Memory B cell (primary cell): Measurements from ENCODE around the gene SH3RF1.
A peak's percentile ranks its signal among the peaks of the same experiment; 100 is the strongest.
"Not testable (repeated sequence)": the region's sequence is repeated elsewhere in the genome, so short reads cannot be mapped to it uniquely, and the experiment has no call there.

Source experiments
- ATAC-seq: fragments of 150-1000 bp; cut with Tn5 transposase; 2 replicates; pipeline ENCODE4 v1.10.0; 2021; ENCODE audit warnings: low read depth, mild to moderate bottlenecking, moderate library complexity
- DNase-seq, 2 donors: peaks; one replicate each; pipeline ENCODE4 v3.0.0; 2022; ENCODE audit warnings: low spot score in 2 of 2
- H3K27ac Mint-ChIP-seq: one replicate; pipeline ENCODE4 v1.8.0; 2022; ENCODE audit warnings: mild to moderate bottlenecking, moderate library complexity, mixed read lengths
- H3K27me3 Mint-ChIP-seq: one replicate; pipeline ENCODE4 v1.8.0; 2022; ENCODE audit warnings: mixed read lengths
- H3K36me3 Mint-ChIP-seq: one replicate; pipeline ENCODE4 v1.8.0; 2022; ENCODE audit warnings: mild to moderate bottlenecking, mixed read lengths
- H3K4me1 Mint-ChIP-seq: one replicate; pipeline ENCODE4 v1.8.0; 2022; ENCODE audit warnings: mixed read lengths
- H3K4me3 Mint-ChIP-seq: one replicate; pipeline ENCODE4 v1.8.0; 2022; ENCODE audit warnings: mild to moderate bottlenecking, moderate library complexity, mixed read lengths
- H3K9me3 Mint-ChIP-seq: one replicate; pipeline ENCODE4 v1.8.0; 2022; ENCODE audit warnings: mixed read lengths

Gene SH3RF1

DNA sequence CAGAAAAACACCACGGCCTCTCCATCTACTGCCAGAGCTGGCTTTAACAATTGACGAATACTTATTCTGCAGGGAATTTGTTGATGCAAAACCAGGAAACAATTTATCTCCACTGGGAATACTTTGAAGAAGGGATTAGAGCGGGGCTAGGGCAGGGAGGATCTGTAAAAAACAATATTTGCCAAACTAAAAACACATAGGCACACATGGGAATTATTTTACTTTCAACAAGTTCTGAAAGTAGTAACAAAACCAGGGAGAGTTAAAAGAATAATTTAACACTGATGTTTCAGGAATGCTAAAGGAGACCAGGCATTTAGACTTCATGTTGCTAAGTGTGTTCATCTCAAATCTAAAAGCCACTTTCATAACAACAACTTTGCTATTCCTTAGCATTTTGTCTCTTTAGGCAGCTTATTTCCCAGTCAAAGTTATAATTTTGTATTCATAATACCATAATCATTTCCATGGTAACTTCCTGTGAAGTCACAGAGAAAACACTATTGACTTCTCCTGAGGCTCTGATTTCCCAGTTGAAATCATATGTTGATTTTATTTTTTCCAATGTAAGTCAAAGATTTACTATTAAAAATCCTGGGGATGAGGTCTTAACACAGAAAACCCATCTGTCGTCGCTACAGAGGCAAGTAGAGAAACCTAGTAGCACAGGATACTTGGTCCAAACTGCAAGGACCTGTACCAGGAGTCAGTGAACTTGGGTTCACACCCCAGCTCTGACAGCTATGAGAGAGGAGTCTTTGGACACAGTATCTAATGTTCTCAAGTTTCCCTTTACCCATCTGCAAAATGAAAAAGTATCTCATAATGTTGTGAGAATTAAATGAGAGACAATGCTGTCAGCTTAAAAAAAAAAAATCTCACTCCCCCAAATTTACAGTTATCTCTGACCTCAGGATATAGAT is 69.3 kb downstream of the SH3RF1 start:
- H3K27me3 Mint-ChIP-seq: no peaks in the 10 kb centered on the region
- H3K4me3 Mint-ChIP-seq: no peak overlapping the region
- H3K4me1 Mint-ChIP-seq: peaks cover 3% of the 10 kb centered on the region
- no peaks in the 10 kb centered on the region for H3K9me3 Mint-ChIP-seq
- H3K27ac Mint-ChIP-seq: peak overlapping the region; percentile 45
- H3K36me3 Mint-ChIP-seq: no peaks in the 10 kb centered on the region
- ATAC-seq (no peak), DNase-seq (no peak)

DNA sequence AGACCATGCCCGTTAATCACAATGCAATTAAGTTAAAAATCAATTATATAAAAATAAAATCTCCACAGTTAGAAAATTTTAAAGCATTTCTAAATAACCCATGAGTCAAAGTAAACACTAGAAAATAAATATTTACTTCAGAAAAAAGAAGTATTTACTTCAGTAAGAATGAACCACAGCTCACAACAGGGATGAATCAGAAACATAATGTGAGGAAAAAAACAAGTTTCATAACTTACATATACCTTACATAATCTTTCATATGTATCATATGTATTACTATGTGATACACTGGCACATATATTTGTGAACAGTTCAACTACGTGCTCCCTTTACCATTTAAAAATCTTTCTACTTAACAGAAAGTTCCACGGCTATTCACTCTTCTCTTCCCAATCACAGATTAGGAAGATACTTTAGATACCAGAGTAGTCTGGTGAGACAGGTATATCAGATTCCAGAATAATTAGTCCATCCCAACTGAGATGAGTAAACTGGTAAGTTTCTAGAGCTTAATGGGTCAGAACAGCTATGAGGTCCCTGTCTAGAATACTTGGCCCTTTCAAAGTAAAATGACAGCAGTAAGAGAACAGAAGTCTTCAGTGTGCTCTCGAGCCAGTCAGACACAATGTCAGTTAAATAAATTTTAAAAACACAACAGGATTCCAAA is 70.3 kb downstream of the SH3RF1 start:
- H3K4me3 Mint-ChIP-seq: no peak overlapping the region
- peaks cover 2% of the 10 kb centered on the region for H3K9me3 Mint-ChIP-seq
- H3K4me1 Mint-ChIP-seq: peaks cover 3% of the 10 kb centered on the region
- no peak overlapping the region for H3K27ac Mint-ChIP-seq
- no peak for DNase-seq
- no peaks in the 10 kb centered on the region for H3K27me3 Mint-ChIP-seq
- H3K36me3 Mint-ChIP-seq: peaks cover 2% of the 10 kb centered on the region
- ATAC-seq: no peak

DNA sequence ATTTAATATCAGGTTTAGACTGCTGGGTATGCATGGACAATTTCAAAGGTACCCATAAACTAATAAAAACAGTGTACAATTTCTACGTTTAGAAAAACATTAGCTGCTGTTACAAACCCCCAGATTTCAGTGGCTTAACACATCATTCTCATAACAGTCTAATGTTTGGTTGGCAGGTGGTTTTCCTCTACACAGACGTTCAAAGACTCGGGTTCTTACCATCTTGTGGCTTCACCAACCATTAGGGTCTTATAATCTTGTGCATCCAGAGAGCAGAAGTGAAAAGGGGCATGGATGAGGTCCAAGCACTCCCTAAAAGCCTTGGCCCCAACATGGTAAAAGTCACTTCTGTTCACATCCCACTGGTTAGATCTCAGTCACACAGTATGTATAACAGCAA is 71.6 kb downstream of the SH3RF1 start:
- Mint-ChIP-seq H3K36me3 (peaks cover 2% of the 10 kb centered on the region), H3K4me1 (peaks cover 3% of the 10 kb centered on the region), H3K9me3 (peaks cover 4% of the 10 kb centered on the region), H3K27ac (no peak overlapping the region), H3K27me3 (no peaks in the 10 kb centered on the region), H3K4me3 (no peak overlapping the region)
- ATAC-seq: no peak
- no peak for DNase-seq

GRCh38 chr4:169198167-169198566 is 72.6 kb downstream of the SH3RF1 start:
- no peak for DNase-seq
- H3K36me3 Mint-ChIP-seq: peaks cover 2% of the 10 kb centered on the region
- no peak overlapping the region for H3K4me3 Mint-ChIP-seq
- no peak overlapping the region for H3K27ac Mint-ChIP-seq
- ATAC-seq: no peak
- H3K9me3 Mint-ChIP-seq: peaks cover 4% of the 10 kb centered on the region
- no peaks in the 10 kb centered on the region for H3K27me3 Mint-ChIP-seq
- H3K4me1 Mint-ChIP-seq: peaks cover 3% of the 10 kb centered on the region

- not testable (repeated sequence) for H3K4me3 Mint-ChIP-seq, ATAC-seq, H3K36me3 Mint-ChIP-seq
Observed at GRCh38 chr4:169197206-169197605, 73.5 kb downstream of the SH3RF1 start.

GRCh38 chr4:169195032-169195431 is 75.7 kb downstream of the SH3RF1 start:
- no peak for DNase-seq
- Mint-ChIP-seq H3K4me3 (no peak overlapping the region), H3K4me1 (peaks cover 6% of the 10 kb centered on the region), H3K9me3 (peaks cover 4% of the 10 kb centered on the region), H3K27ac (no peak overlapping the region), H3K36me3 (peaks cover 2% of the 10 kb centered on the region), H3K27me3 (no peaks in the 10 kb centered on the region)
- ATAC-seq: no peak

More at GRCh38 chr4:169197206-169197605, 73.5 kb downstream of the SH3RF1 start:
- H3K27me3 Mint-ChIP-seq, H3K27ac Mint-ChIP-seq, H3K4me1 Mint-ChIP-seq, DNase-seq, H3K9me3 Mint-ChIP-seq: not testable (repeated sequence)

GRCh38 chr4:169189968-169190367 is 80.8 kb downstream of the SH3RF1 start:
- H3K36me3 Mint-ChIP-seq, DNase-seq: not testable (repeated sequence)
- H3K27ac Mint-ChIP-seq: peak overlapping the region; percentile 75

DNA sequence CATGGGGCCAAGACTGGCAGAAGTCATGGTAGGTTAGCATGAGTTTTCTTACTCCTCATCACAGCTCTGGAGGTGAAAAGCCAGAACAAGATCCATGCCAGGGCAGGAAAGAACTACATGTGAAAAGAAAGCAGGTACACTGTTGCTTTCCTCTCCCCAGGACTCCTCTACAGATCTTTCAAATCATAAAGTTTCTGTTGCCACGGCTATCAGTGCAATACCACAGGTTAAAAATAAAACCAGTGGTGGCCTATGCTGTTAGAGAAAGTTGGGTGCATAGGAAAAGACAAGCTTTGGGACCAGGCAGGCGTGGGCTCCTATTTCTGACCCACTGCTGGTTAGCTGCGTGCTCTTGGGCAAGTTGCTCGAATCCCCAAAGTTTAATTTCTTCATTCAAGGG is 81.4 kb downstream of the SH3RF1 start:
- Mint-ChIP-seq H3K36me3 (no peaks in the 10 kb centered on the region), H3K27me3 (no peaks in the 10 kb centered on the region), H3K4me3 (peak overlapping the region; percentile 60), H3K27ac (peak overlapping the region; percentile 75), H3K4me1 (peaks cover 16% of the 10 kb centered on the region), H3K9me3 (no peaks in the 10 kb centered on the region)
- DNase-seq: no peak
- ATAC-seq: peak; percentile 24

More at GRCh38 chr4:169189968-169190367, 80.8 kb downstream of the SH3RF1 start:
- not testable (repeated sequence) for ATAC-seq, H3K27me3 Mint-ChIP-seq, H3K9me3 Mint-ChIP-seq
- Mint-ChIP-seq H3K4me1 (peaks cover 16% of the 10 kb centered on the region), H3K4me3 (peak overlapping the region; percentile 66)

- DNase-seq (no peak), ATAC-seq (no peak)
- Mint-ChIP-seq H3K9me3 (no peaks in the 10 kb centered on the region), H3K27ac (no peak overlapping the region), H3K4me1 (peaks cover 16% of the 10 kb centered on the region), H3K36me3 (no peaks in the 10 kb centered on the region), H3K4me3 (no peak overlapping the region), H3K27me3 (no peaks in the 10 kb centered on the region)
Observed at GRCh38 chr4:169188204-169188603, 82.6 kb downstream of the SH3RF1 start.

GRCh38 chr4:169185133-169185956 is 85.4 kb downstream of the SH3RF1 start:
- H3K4me1 Mint-ChIP-seq: peaks cover 17% of the 10 kb centered on the region
- no peaks in the 10 kb centered on the region for H3K27me3 Mint-ChIP-seq
- H3K9me3 Mint-ChIP-seq: no peaks in the 10 kb centered on the region
- H3K27ac Mint-ChIP-seq: no peak overlapping the region
- H3K36me3 Mint-ChIP-seq: no peaks in the 10 kb centered on the region
- no peak for ATAC-seq
- H3K4me3 Mint-ChIP-seq: no peak overlapping the region
- no peak for DNase-seq

DNA sequence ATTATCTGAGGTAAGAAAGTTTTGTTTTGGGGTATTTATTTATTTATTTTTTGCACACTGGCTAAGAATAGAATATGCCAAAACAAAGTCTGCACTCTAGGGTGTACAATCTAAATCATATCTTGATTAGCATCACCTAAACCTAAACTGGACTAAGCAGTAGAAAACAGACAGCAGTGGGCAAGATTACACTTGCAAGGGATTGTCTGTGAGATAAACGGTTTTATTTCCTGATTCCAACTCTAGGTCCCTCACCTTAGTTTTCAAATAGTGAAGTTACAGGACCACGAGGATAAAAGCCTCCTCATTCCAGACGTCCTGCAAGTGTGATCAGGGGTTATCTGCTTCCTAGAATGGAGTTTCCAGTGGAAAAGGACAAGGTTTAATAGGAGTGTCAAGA is 86.1 kb downstream of the SH3RF1 start:
- no peak for DNase-seq
- ATAC-seq: no peak
- Mint-ChIP-seq H3K27me3 (no peaks in the 10 kb centered on the region), H3K9me3 (no peaks in the 10 kb centered on the region), H3K4me3 (no peak overlapping the region), H3K36me3 (no peaks in the 10 kb centered on the region), H3K4me1 (peaks cover 12% of the 10 kb centered on the region), H3K27ac (no peak overlapping the region)

- Mint-ChIP-seq H3K4me3 (no peak overlapping the region), H3K9me3 (no peaks in the 10 kb centered on the region), H3K27me3 (no peaks in the 10 kb centered on the region), H3K4me1 (peaks cover 12% of the 10 kb centered on the region), H3K36me3 (no peaks in the 10 kb centered on the region), H3K27ac (no peak overlapping the region)
- no peak for DNase-seq
- no peak for ATAC-seq
Observed at GRCh38 chr4:169184236-169184635, 86.5 kb downstream of the SH3RF1 start.

GRCh38 chr4:169183581-169183980 is 87.2 kb downstream of the SH3RF1 start:
- H3K27ac Mint-ChIP-seq: no peak overlapping the region
- H3K4me3 Mint-ChIP-seq: no peak overlapping the region
- ATAC-seq: no peak
- H3K4me1 Mint-ChIP-seq: peaks cover 10% of the 10 kb centered on the region
- H3K9me3 Mint-ChIP-seq: no peaks in the 10 kb centered on the region
- no peak for DNase-seq
- no peaks in the 10 kb centered on the region for H3K36me3 Mint-ChIP-seq
- H3K27me3 Mint-ChIP-seq: no peaks in the 10 kb centered on the region
